Measurements from ENCODE around the gene MYOM3. TPM values are rescaled to one million over a fixed set of nuclear protein-coding genes. Genes with fewer than 3 reads are reported as not detected.

The MYOM3 gene
- total RNA-seq, 1 donor from 2014 or later, result 0.29 TPM

GRCh38 chr1:24121406-24121805, 9.5 kb upstream of the MYOM3 start:
- no peak for TF ChIP-seq CTCF (IDR thresholded peaks at IDR 0.05; ENCODE audit: unreplicated experiment)
- peaks cover 3% of the 10 kb centered on the region for H3K27me3 Mint-ChIP-seq (ENCODE audit: low read depth)
- DNase-seq (ENCODE audit: low spot score in 2 of 2, unreplicated experiment in 2 of 2), result no peak
- peaks cover 12% of the 10 kb centered on the region for H3K4me1 Mint-ChIP-seq
- H3K4me3 Mint-ChIP-seq, result no peak overlapping the region
- no peak overlapping the region for H3K27ac Mint-ChIP-seq
- no peaks in the 10 kb centered on the region for H3K9me3 Mint-ChIP-seq
- no peaks in the 10 kb centered on the region for H3K36me3 Mint-ChIP-seq

- TF ChIP-seq CTCF (IDR thresholded peaks at IDR 0.05; ENCODE audit: unreplicated experiment), result no peak
- H3K36me3 Mint-ChIP-seq, result no peaks in the 10 kb centered on the region
- DNase-seq (ENCODE audit: low spot score in 2 of 2, unreplicated experiment in 2 of 2), result no peak
- no peaks in the 10 kb centered on the region for H3K9me3 Mint-ChIP-seq
- peaks cover 5% of the 10 kb centered on the region for H3K27me3 Mint-ChIP-seq (ENCODE audit: low read depth)
- H3K27ac Mint-ChIP-seq, result no peak overlapping the region
- H3K4me1 Mint-ChIP-seq, result peaks cover 12% of the 10 kb centered on the region
- H3K4me3 Mint-ChIP-seq, result no peak overlapping the region
Measured at GRCh38 chr1:24120965-24121364, 9.0 kb upstream of the MYOM3 start.

GRCh38 chr1:24119859-24120756, 8.2 kb upstream of the MYOM3 start:
- Mint-ChIP-seq H3K4me3 (no peak overlapping the region), H3K4me1 (peaks cover 12% of the 10 kb centered on the region), H3K27me3 (ENCODE audit: low read depth) (peaks cover 5% of the 10 kb centered on the region), H3K27ac (peak overlapping the region; percentile 53), H3K36me3 (no peaks in the 10 kb centered on the region), H3K9me3 (no peaks in the 10 kb centered on the region)
- no peak for DNase-seq (ENCODE audit: low spot score in 2 of 2, unreplicated experiment in 2 of 2)
- TF ChIP-seq CTCF (IDR thresholded peaks at IDR 0.05; ENCODE audit: unreplicated experiment), result no peak

GRCh38 chr1:24119489-24119858, 7.5 kb upstream of the MYOM3 start:
- Mint-ChIP-seq H3K27ac (no peak overlapping the region), H3K36me3 (no peaks in the 10 kb centered on the region), H3K4me1 (peaks cover 12% of the 10 kb centered on the region)

GRCh38 chr1:24118410-24119242, 6.7 kb upstream of the MYOM3 start:
- TF ChIP-seq CTCF (IDR thresholded peaks at IDR 0.05; ENCODE audit: unreplicated experiment), result no peak
- Mint-ChIP-seq H3K27ac (no peak overlapping the region), H3K27me3 (ENCODE audit: low read depth) (peaks cover 8% of the 10 kb centered on the region), H3K36me3 (no peaks in the 10 kb centered on the region), H3K4me1 (peaks cover 12% of the 10 kb centered on the region), H3K4me3 (no peak overlapping the region), H3K9me3 (no peaks in the 10 kb centered on the region)
- DNase-seq (ENCODE audit: low spot score in 2 of 2, unreplicated experiment in 2 of 2), result no peak

More at GRCh38 chr1:24119489-24119858, 7.5 kb upstream of the MYOM3 start:
- TF ChIP-seq CTCF (IDR thresholded peaks at IDR 0.05; ENCODE audit: unreplicated experiment), result no peak
- DNase-seq (ENCODE audit: low spot score in 2 of 2, unreplicated experiment in 2 of 2), result no peak
- H3K9me3 Mint-ChIP-seq, result no peaks in the 10 kb centered on the region
- peaks cover 5% of the 10 kb centered on the region for H3K27me3 Mint-ChIP-seq (ENCODE audit: low read depth)
- no peak overlapping the region for H3K4me3 Mint-ChIP-seq

Data from mesothelial cell of epicardium (in vitro differentiated cells).